B cell (primary cell): ENCODE results near the gene GASK1B.

Experiments
- EZH2 ChIP-seq: IDR thresholded peaks from 2 replicates; pipeline ENCODE4 v1.6.1; 2012; ENCODE audit warnings: borderline replicate concordance, low read depth, mild to moderate bottlenecking, moderate library complexity, low read length; ENCODE audit not compliant: insufficient read depth, poor library complexity, severe bottlenecking
- TF ChIP-seq, protein P1 (sequence below): fragments of 200-600 bp; IDR thresholded peaks from one replicate; pipeline ENCODE4 v1.8.0; 2022; ENCODE audit warnings: antibody characterized with exemption, mild to moderate bottlenecking

DNA sequence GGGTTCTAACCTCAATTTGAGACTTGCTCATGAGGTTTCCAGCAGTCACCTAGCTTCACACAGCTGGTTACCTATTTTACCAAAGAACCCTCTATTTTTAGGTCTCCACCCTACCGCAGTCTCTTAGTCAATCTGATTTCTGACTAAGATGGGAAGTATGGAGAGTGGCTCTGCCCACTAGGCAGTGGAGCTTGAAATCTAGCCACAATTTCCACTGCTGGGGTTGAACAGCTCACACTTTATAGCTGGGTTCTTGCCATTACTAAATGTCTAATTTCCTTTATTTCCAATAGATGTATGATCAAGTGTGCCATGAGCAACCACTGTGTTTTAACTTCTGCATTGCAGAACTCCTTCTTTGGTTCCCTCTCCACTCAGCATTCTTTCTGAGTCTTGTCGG is 43.1 kb downstream of the GASK1B start:
- TF ChIP-seq, protein P1, sequence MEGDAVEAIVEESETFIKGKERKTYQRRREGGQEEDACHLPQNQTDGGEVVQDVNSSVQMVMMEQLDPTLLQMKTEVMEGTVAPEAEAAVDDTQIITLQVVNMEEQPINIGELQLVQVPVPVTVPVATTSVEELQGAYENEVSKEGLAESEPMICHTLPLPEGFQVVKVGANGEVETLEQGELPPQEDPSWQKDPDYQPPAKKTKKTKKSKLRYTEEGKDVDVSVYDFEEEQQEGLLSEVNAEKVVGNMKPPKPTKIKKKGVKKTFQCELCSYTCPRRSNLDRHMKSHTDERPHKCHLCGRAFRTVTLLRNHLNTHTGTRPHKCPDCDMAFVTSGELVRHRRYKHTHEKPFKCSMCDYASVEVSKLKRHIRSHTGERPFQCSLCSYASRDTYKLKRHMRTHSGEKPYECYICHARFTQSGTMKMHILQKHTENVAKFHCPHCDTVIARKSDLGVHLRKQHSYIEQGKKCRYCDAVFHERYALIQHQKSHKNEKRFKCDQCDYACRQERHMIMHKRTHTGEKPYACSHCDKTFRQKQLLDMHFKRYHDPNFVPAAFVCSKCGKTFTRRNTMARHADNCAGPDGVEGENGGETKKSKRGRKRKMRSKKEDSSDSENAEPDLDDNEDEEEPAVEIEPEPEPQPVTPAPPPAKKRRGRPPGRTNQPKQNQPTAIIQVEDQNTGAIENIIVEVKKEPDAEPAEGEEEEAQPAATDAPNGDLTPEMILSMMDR: no peak
- TF ChIP-seq EZH2: no peak
